Suppressor macrophage treated with lipopolysaccharide for 4 hours (primary cell): Measurements from ENCODE around the gene IFNL2.
"Not testable (repeated sequence)": the region's sequence is repeated elsewhere in the genome, so short reads cannot be mapped to it uniquely, and the experiment has no call there.

Experiments
- DNase-seq: peaks from one replicate; pipeline ENCODE4 v3.0.0-alpha.2; 2020

IFNL2 gene

DNA sequence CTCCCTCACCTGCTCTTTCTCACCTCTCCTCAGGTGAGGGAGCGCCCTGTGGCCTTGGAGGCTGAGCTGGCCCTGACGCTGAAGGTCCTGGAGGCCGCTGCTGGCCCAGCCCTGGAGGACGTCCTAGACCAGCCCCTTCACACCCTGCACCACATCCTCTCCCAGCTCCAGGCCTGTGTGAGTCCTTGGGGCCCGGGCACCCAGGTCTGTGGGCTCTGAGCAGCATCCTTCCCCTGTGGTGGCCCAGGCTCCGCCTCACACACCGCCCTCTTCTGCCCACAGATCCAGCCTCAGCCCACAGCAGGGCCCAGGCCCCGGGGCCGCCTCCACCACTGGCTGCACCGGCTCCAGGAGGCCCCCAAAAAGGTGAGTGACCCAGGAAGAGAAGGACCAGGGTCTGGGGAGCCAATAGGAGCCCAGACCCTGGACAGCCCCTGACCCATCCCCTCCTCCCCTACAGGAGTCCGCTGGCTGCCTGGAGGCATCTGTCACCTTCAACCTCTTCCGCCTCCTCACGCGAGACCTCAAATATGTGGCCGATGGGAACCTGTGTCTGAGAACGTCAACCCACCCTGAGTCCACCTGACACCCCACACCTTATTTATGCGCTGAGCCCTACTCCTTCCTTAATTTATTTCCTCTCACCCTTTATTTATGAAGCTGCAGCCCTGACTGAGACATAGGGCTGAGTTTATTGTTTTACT, 29.9 kb downstream of the IFNL2 start:
- no peak for DNase-seq

DNA sequence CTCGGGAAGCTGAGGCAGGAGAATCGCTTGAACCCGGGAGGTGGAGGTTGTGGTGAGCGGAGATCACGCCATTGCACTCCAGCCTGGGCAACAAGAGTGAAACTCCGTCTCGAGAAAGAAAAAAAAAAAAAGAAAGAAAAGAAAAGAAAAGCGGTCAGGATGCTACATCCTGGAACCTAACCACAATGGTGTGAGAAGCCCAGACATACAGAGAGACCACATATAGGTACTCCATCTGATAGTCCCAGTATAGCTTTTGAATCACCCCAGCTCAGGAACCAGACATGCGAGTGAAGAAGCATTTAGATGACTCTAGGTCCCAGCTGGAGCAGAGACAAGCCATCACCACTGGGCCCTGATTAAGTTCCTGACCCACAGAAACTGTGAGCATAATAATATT, 31.2 kb downstream of the IFNL2 start:
- no peak for DNase-seq

DNA sequence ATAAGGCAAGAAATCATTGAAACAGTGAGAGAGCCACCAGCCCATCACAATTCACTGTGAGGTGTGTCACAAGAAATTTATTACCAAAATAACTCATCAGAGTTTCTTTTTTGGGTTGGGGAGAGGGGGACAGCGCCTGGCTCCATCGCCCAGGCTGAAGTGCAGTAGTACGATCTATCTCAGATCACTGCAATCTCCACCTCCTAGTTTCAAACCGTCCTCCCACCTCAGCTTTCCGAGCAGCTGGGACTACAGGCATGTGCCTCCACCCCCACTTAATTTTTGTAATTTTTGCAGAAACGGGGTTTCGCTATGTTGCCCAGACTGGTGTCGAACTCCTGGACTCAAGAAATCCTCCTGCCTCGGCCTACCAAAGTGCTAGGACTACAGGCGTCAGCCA, 31.6 kb downstream of the IFNL2 start:
- no peak for DNase-seq

DNA sequence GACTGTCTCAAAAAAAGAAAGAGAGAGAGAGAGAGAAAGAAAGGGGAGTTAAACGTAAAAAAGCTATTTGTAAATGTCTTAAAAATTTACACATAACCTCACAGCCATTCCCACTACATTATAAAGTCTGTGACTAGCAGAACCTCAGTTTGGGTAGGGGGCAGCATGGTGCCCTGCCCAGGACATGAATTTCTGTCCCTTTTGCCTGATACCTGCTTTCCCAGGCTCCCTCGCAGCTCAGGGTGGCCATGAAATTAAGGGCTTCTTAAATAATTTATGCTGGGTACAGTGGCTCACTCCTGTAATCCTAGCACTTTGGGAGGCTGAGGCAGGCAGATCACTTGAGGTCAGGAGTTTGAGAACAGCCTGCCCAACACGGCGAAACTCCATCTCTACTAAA, 32.8 kb downstream of the IFNL2 start:
- no peak for DNase-seq

DNA sequence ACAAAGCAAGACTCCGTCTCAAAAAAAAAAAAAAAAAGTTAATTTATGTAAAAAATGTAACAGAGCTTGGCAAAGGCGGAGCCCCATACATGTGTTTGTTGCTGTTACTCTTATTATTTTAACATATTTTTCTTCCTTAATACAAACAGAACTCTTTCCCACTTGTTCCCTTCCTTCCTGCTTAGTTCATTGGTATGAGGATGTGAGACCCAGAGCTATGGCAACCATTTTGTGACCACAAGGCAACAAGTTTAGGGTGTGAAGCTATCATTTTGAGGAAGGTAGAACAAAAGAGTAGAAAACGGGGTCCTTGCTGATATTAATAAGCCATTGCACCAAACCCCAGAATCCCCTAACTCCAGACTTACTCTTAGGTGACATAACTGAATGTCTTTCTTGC, 33.4 kb downstream of the IFNL2 start:
- DNase-seq: no peak

DNA sequence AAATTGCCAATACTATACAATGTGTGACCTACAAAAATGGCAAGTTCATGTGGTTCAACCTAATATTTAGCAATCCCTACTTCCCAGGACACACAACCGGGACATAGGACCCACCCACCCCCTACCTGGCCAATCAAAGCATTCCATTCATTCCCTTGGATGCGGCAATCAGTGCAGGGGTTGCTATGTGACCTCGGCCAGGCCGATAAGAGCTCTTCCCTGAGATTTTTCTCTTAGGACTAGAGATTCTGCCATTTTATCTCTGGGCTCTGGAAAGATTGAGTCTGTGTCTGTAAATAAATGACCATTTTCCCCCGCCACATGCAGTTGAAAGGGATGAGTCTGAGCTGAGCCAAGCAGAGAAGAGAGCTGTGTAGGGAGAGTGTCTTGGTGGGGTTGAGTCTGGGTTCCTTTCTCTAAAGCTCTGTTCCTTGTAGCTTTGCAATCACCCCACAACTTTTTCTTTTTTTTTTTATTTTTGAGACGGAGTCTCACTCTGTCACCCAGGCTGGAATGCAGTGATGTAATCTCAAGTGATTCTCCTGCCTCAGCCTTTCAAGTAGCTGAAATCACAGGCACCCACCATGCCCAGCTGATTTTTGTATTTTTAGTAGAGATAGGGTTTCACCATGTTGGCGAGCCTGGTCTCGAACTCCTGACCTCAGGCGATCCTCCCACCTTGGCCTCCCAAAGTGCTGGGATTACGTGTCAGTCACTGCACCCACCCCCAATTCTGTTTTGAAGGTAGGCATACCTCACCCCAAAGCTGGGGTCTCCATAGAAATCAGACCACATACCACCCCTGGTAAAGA, 35.4 kb downstream of the IFNL2 start:
- DNase-seq: no peak

DNA sequence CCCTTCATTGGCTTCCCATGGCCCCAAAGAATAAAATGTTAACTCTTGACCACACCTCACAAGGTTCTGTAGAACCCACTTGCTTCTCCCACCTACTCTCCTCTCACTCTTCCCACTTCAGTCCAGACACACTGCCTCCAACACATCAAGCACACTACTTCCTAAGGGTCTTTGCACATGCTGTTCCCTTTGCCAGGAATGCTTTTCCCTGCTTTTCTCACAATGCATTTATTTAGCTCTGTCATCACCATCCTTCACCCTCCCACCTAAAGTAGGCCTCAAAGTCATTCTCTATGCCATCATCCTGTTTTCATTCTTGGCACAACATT, 36.0 kb downstream of the IFNL2 start:
- no peak for DNase-seq

DNA sequence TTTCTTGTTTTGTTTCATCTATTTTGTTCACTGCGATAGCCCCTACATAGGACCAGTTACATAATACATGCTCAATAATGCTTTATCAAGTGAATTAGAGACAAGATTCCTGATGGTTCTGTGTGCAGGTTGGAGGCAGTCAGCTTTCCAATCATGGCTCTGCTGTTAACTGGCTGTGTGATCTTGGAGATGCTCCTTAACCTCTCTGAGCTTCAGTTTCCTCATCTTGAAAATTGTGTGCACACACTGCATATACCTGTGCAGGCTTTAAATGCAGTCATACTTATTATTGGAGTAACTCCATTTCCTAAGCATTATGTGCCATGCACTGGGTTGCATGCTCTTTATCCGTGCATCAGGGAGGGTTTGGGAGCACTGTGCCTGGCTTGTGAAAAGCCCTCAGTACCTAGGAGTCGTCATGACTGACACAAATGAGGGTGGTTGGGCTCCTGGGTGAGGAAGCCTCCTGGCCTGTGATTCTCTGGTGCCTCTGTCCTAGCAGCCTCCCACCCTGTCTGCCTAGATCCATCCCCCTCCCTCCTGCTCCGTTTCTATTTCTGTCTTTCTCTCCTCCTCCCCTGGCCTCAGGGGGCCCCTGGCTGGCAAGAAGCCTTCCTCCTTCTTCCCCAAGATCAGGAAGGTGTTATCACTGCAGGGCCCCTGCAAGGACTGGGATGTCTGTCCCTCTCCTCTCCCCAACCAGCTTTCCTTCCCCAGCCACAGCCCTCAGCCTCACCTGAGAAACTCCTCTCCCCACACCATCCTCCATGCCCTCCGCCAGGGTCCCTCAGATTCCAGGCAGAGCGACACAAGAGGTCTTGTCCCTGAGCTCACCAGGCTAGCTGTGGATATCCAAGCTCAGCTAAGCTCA, 36.7 kb downstream of the IFNL2 start:
- DNase-seq: no peak

DNA sequence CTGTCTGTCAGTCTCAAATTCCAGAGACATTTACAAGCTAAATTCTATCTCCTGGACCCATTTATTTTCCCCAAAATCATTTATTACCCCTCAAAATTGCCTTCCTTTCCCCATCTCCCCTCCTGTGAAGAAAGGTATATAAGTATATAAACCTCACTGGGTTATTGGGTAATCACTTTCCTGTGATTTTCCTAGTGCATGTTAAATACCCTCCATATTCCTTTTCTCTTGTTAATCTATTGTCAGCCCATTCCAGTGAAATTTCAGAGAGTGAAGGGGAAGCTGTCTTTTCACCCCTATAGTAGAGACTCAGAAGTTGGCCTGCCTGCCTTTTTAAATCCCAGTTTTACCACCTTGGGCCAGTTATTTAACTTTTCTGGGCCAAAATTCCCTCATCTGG, 37.9 kb downstream of the IFNL2 start:
- DNase-seq: no peak

DNA sequence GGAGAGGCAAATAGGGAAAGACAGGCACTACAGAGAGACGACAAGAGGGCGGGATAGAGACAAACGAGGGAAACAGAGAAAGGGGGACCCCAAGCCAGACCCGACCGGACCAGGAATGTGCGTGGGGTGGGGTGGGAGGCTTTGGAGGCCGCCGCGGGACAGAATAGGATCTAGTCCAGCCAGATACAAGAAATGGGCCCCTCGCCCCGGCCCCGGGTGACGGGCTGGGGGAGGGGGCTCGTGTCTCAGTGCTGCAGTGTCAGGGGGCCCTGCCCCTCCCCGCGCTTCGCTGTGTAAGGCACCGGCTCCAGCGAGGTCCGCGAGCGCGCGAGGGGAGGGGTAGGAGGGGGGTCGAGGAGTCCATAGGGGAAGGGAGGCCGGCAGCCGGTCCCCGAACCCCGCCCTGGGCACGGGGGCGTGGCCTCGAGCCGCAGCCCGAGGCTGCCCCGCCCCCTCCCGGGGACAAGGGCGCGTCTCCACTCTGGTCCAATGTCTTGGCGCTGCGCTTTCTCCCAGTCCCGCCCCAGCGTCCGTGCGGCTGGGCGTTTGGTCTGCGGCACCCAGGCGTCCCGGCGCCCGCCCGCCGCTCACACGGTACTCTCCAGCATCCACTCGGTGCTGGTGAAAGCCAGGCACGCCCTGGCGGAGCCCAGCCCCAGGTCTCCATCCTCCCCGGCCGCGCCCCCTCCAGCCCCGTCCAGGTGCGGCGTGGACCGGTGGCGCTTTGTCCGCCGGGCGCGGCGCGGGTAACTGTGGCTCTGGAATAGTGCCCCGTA, 39.0 kb downstream of the IFNL2 start:
- no peak for DNase-seq

DNA sequence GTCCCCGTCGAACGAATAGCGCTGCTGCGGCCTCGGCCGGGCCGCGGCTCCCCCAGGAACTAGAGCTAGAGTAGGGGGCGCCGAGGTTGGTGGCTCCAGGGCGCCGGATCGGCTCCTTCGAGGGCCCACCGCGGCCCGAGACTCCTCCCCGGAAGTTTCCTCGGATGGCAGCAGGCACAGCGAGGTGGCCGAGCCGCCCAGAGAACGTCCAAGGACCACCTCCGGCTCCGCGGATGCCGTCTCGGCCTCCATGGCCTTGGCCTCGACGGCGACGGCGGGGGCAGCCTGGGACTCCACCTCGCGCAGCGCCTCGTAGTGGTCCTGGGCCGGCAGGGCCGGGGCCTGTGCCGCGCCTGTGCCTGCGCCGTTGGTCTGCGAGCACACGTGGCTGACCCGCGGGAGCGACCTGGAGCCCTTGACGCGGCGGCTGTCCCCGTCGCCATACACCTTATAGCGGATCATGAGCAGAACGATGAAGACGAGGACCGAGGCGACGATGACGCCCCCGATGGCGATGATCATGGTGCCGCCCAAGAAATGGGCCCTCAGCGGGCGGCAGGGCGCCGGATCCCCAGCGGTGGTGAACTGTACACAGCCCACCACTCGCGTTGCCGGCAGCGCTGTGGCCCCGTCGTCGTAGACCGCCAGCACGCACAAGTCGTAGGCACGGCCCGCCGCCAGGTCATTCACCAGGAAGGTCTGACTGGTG, 39.8 kb downstream of the IFNL2 start:
- no peak for DNase-seq

DNA sequence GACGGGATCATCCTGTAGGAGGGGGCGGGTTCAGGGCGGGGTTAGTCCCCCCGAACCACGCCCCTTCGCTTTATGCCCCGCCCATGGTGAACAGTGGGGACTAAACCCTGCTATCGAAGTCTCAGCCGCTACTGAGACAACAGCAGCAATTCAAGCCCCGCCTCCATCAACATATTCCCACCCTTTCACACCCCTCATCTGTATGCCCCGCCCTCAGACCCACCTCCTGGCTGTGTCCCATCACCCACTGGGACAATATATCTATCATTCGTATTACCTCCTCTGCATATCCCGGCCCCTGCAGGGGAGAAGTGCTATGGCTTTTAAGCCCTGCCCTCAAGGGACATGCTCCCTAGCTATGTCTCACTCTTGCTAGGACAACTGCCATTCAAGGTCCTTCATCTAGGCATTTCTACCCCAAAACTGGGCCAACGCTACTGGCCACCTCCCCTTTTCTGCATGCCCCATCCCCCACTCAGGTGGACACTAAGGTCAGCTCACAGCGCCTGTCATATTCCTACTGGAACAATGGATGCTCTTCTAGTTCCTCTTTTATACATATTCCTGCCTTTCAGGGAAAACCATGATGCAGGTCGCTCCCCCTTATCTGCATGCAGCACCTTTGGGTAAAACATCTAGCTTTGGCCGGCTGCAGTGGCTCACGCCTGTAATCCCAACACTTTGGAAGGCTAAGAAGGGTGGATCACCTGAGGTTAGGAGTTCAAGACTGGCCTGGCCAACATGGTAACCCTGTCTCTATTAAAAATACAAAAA, 40.5 kb downstream of the IFNL2 start:
- DNase-seq: no peak

DNA sequence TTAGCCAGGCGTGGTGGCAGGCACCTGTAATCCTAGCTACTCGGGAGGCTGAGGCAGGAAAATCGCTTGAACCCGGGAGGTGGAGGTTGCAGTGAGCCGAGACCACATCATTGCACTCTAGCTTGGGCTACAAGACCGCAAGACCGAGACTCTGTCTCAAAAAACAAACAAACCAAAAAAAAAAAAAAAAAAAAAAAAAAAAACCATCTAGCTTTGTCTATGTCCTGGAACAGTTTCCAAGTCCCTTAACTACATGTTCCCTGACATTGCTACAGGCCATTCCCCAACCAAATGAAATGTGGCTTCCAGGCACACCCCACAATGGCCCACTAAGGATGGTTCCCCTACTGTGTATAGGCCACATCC, 41.1 kb downstream of the IFNL2 start:
- DNase-seq: not testable (repeated sequence)

DNA sequence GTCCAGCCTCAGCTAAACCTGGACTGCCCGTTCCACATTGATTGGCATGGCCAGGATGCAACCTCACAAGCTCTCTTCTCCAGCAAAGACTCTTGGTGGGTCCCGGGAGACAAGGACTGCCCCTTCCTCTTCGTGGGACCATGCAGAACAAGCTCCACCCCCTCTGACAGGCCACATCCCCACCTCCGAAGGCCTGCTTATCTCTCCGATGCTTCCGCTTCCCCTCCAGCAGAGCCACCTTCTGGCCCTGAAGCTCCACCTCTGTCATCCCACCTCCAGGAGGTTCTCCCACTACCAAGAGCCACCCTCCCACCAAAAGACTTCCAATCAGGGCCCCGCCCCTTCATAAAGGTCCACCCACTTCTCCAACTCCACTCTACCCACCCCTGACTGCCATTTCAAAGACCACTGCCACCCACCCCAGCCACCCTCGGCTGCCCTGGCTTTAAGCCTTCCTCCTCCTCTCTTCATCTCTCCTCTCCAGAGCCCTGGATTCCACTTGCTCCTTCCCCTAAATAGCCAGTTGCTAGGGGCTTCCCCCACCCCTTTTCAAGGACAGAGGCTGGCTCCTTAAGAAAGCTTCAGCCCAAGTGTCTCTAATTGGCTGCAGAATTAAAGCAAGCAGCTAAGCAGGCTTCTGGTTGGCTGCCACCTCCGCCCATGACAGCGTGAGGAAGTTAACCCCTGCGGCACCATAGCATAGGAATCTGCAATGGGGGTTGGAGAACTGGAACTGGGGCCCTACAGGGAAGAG, 42.5 kb downstream of the IFNL2 start:
- no peak for DNase-seq

DNA sequence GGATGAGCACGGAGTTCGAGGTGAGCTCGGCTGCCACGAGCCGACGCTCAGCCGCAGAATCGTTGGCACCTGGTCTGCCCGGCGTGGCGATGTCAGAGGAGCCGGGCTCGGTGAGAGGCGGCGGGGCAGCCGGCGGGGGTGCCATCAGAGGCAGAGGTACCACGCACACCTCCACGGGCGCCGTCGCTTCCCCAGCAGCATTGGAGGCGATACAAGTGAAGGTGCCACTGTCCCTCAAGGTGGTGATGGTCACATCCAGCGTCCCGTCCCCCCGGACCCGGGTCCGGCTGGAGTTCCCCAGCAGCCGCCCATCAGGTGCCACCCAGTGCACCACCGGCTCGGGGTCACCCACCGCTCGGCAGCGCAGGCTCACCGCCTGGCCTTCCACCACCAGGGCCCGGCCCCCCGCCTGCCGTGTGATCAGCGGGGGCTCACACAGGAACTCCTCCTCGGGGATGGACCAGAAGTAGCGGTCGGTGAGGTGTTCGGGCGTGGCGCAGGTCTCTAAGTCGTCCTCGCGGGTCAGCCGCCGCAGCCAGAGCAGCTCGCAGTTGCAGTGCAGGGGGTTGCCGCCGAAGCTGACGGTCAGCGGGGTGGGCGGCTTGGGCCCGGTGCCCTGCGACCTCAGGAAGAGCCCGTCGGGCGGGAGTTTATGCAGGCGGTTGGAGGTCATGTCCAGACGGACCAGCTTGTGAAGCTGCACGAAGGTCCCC, 46.0 kb downstream of the IFNL2 start:
- no peak for DNase-seq

DNA sequence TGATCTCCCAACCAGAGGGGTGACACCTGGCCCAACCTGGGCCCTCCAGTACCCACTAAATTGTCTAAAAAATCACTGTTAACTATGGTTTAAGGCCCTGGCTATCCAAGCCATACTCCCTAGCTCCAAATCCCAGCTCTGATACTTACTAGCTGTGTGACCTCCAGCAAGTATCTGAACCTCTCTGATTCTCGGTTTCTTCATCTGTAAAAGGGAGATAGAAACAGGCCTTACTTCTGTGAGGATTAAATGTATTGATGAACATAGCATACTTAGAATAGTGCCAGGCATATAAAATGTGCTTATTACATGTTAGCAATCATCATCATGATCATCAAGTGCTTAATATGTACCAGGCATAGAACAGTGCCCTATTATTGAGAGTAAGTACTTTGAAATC, 47.7 kb downstream of the IFNL2 start:
- DNase-seq: no peak

DNA sequence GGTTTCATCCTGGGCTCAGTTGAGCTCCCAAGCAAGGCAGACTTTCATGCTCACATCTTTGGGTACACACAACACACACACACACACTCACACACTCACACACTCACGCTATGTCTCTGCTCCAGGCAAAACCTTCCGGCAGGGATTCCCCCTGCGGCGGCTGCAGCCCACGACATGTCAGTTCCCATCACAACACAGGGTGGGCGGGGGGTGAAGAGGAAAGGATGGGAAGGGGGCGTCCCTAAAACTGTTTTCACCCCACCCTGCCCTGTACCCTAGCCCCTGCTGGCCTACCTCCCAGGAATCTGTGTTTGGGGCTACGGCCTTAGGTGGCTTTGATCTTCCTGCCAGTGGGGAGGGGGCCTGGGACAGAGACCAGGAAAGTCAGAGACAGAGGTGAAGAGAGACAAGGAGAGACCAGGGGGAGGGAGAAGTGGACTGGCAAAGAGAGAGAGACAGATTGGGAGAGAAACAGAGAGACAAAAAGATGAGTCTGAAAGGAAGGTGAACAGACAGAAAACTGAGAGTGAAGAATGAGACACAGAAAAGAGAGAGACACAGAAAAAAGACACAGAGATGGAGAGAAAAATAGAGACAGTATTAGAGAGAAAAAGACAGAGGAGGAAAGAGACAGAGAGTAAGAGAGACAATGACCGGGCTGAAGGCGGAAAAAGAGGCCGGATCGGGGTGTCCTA, 48.6 kb downstream of the IFNL2 start:
- no peak for DNase-seq

DNA sequence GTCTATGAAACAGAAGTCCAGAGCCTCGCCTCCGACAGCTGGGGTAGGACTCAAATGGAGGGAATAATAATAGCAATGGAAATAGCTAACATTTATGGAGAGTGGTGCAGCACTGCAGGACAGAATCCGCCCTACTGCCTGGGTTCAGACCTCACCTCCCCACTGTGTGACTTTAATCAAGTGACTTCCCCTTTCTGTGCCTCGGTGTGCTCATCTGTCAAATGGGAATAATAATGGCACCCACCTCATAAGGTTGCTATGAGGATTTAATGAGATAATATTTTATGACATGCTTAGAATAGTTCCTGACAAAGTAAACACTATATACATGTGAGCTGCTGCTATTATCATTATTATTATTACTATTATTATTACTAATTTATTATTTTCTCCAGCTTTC, 49.3 kb downstream of the IFNL2 start:
- no peak for DNase-seq

DNA sequence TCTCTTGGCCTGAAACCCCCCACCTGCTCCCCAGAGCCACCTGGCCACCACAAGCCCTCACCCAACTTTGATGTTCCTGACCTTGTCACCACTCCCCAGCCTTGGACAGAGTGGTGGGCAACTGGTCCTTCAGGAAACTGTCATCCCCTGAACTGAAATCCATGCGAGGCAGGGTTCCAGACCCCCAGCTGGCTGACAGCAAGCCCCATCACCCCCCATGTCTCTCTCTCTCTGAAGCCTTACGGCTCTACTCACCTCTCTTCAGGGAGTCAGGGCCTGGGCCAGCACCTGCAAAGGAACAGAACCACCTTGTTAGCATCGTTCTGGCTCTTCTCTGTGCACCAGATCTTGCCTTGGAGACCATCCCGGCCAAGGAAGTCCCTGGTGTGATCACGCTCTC, 49.9 kb downstream of the IFNL2 start:
- DNase-seq: no peak

DNA sequence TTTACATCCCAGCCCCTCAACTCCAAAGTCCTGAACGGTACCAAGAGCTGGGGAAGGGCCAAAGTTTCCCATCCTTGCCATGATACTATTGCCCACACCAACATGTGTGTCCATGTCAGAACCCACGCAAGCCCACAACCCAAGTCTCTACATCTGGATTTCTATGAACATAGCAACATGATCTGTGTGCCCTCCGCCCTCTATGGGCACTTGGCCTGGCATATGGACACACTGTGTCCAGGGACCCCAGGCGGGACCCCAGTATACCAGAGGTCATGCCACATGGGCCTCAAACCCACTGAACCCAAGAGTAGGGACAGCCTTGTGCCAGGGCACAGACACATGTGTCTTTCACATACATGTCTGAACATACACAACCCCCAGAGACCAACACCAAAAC, 50.5 kb downstream of the IFNL2 start:
- DNase-seq: no peak
